K562 (cell line): ENCODE data around the gene RPL27A. TPM values are rescaled to one million over a fixed set of nuclear protein-coding genes. Genes with fewer than 3 reads are reported as not detected.

Source experiments
- ATAC-seq: fragments of 200-7000 bp; cut with Tn5 transposase; 3 replicates; pipeline ENCODE4 v1.9.1; 2020; ENCODE audit warnings: moderate library complexity
- BruUV-seq: library from RNA; stranded (reverse); fragments of 400-500 nt; replicated peaks from 2 replicates; lab custom pipeline; 2021; lab: Mats Ljungman, UMichigan
- CTCF ChIA-PET: fragments of 300-600 bp; formaldehyde crosslinking; extraction: SDS; loops from one replicate; lab custom pipeline; 2021; ENCODE audit warnings: low intra/inter-chr PET ratio; lab: Yijun Ruan, JAX
- POLR2A ChIA-PET: fragments of 300-600, 350-650 bp; sonication (Branson Sonifier 250); formaldehyde crosslinking; extraction: SDS; loops from one replicate; lab custom pipeline; 2021; ENCODE audit warnings: antibody characterized with exemption, inconsistent platforms; lab: Yijun Ruan, JAX
- DNase-seq, 4 experiments: peaks; one replicate each; pipeline versions ENCODE4 v3.0.0 to v3.0.0-alpha.2; 2011 to 2018; ENCODE audit warnings: low spot score in 3 of 4, mixed read lengths in 3 of 4; ENCODE audit errors: extremely low read depth in 1 of 4
- FAIRE-seq: peaks from 2 replicates; lab custom pipeline; 2011; peaks lifted over from hg19 to GRCh38; lab: Jason Lieb, UNC
- H2AFZ ChIP-seq: 2 replicates; pipeline ENCODE4 v1.6.0; 2011; ENCODE audit warnings: low read depth, low read length, control low read depth, inconsistent platforms
- H3K27ac ChIP-seq: fragments of 200-600 bp; 3 replicates; pipeline ENCODE4 v1.8.0; 2011; ENCODE audit warnings: low read depth, mild to moderate bottlenecking, control low read depth, inconsistent platforms, low read length, moderate library complexity, mixed read lengths; ENCODE audit errors: extremely low read depth
- H3K27me3 ChIP-seq, 2 experiments: fragments of 300-600 bp in 1 of 2; 2 replicates in 1 of 2; 3 replicates in 1 of 2; pipeline versions ENCODE4 v1.6.0 to v1.8.0; 2011; ENCODE audit warnings: inconsistent platforms in 2 of 2, low read length in 2 of 2, mild to moderate bottlenecking in 1 of 2, mixed read lengths in 1 of 2, moderate library complexity in 1 of 2; ENCODE audit not compliant: control insufficient read depth in 2 of 2, insufficient read depth in 2 of 2
- H3K36me3 ChIP-seq: fragments of 300-600 bp; 3 replicates; pipeline ENCODE4 v1.8.0; 2011; ENCODE audit warnings: mild to moderate bottlenecking, low read length, inconsistent platforms; ENCODE audit not compliant: control insufficient read depth, insufficient read depth
- H3K4me1 ChIP-seq, 2 experiments: fragments of 200-600 bp in 1 of 2; replicated peaks in 1 of 2; 2 replicates in 1 of 2; 3 replicates in 1 of 2; pipeline versions ENCODE4 v1.5.1 to v1.8.0; 2011; ENCODE audit warnings: inconsistent platforms in 2 of 2, low read length in 2 of 2, mild to moderate bottlenecking in 1 of 2, mixed read lengths in 1 of 2, moderate library complexity in 1 of 2; ENCODE audit not compliant: control insufficient read depth in 2 of 2, insufficient read depth in 2 of 2
- H3K4me2 ChIP-seq: 2 replicates; pipeline ENCODE4 v1.6.1; 2011; ENCODE audit warnings: low read length, control low read depth, inconsistent platforms, mixed read lengths; ENCODE audit not compliant: insufficient read depth
- H3K4me3 ChIP-seq: fragments of 200-600 bp; sonication (generic), shearing (Covaris generic); 2 replicates; pipeline ENCODE4 v1.5.1; 2016; ENCODE audit warnings: control low read depth, inconsistent platforms
- H3K79me2 ChIP-seq: fragments of 200-600 bp; 3 replicates; pipeline ENCODE4 v1.8.0; 2011; ENCODE audit warnings: low read length, inconsistent platforms; ENCODE audit not compliant: control insufficient read depth, insufficient read depth
- H3K9ac ChIP-seq, 2 experiments: 2 replicates each; pipeline versions ENCODE4 v1.6.0 to v1.6.1; 2011; ENCODE audit warnings: low read depth in 2 of 2, low read length in 2 of 2, control low read depth in 1 of 2, inconsistent platforms in 1 of 2, mild to moderate bottlenecking in 1 of 2, mixed read lengths in 1 of 2; ENCODE audit not compliant: insufficient read depth in 1 of 2
- H3K9me1 ChIP-seq: one replicate; pipeline ENCODE4 v1.6.0; 2011; ENCODE audit warnings: inconsistent platforms, mild to moderate bottlenecking, low read length, moderate library complexity; ENCODE audit not compliant: control insufficient read depth, insufficient read depth
- H3K9me3 ChIP-seq: replicated peaks from 2 replicates; pipeline ENCODE4 v1.5.1; 2011; ENCODE audit warnings: low read depth, low read length, inconsistent platforms; ENCODE audit not compliant: control insufficient read depth, insufficient read depth
- H4K20me1 ChIP-seq: replicated peaks from 2 replicates; pipeline ENCODE4 v1.6.1; 2011; ENCODE audit warnings: low read length, inconsistent platforms, mixed read lengths; ENCODE audit not compliant: control insufficient read depth, insufficient read depth
- CEBPG ChIP-seq, 3 experiments: fragments of 200-800 bp in 1 of 3; sonication (Bioruptor generic) in 1 of 3; sonication (generic) in 1 of 3; formaldehyde crosslinking in 1 of 3; IDR thresholded peaks in 2 of 3; conservative IDR thresholded peaks in 1 of 3; 2 replicates each; pipeline versions ENCODE4 v1.6.1 to v1.8.0; 2016 to 2022; ENCODE audit warnings: missing compliant biosample characterization in 2 of 3, missing genetic modification characterization in 2 of 3, mild to moderate bottlenecking in 1 of 3, missing genetic modification reagents in 1 of 3
- MEF2A ChIP-seq: IDR thresholded peaks from 2 replicates; pipeline ENCODE4 v1.6.1; 2011; ENCODE audit warnings: low read depth, mild to moderate bottlenecking, low read length, moderate library complexity; ENCODE audit not compliant: control insufficient read depth
- SOX6 ChIP-seq: fragments of 450-650 bp; IDR thresholded peaks from 2 replicates; pipeline ENCODE4 v1.6.1; 2014; ENCODE audit warnings: mild to moderate bottlenecking
- ZNF512 ChIP-seq: IDR thresholded peaks from 2 replicates; pipeline ENCODE4 v1.6.1; 2016; ENCODE audit warnings: missing genetic modification characterization, missing compliant biosample characterization
- WGBS: fragments of 100-300 bp; shearing (Covaris generic); methylation state at CpG from one replicate; pipeline ENCODE4 v1.1.6; 2016; ENCODE audit warnings: low coverage, mixed read lengths; ENCODE audit not compliant: insufficient coverage; ENCODE audit errors: missing lambda C conversion rate; 5-methylcytosine and 5-hydroxymethylcytosine counted together
- in situ Hi-C: fragments of 300-500 bp; cut with MboI; formaldehyde crosslinking; loops from 4 replicates; pipeline ENCODE4 v1.15.0; 2018; ENCODE audit warnings: inconsistent platforms, mixed read lengths
- intact Hi-C: fragments of 100-400 bp; cut with micrococcal nuclease; formaldehyde crosslinking; loops from 2 replicates; pipeline ENCODE4 v1.14.2; 2022
- polyA plus RNA-seq, 8 experiments: library from polyadenylated mRNA; depleted of rRNA in 4 of 8; stranded (reverse) in 5 of 8; unstranded in 3 of 8; fragments of >200 nt; fragmentation: Nextera tagmentation in 2 of 8; fragmentation: Illumina TruSeq in 1 of 8; extraction: Ambion mirVana in 2 of 8; extraction: Trizol in 1 of 8; gene quantifications; 2 replicates each; pipeline versions ENCODE4 v1.2.1 to v1.2.3, GENCODE V29; 2011 to 2014; ENCODE audit warnings: inconsistent platforms in 1 of 8, missing spikeins in 1 of 8
- total RNA-seq, 7 experiments: library from RNA; depleted of rRNA in 6 of 7; stranded (reverse); fragments of >200 nt in 6 of 7; fragmentation: Illumina TruSeq in 2 of 7; extraction: Trizol in 2 of 7; gene quantifications; 2 replicates each; pipeline versions ENCODE4 v1.2.1 to v1.2.3, GENCODE V29; 2011 to 2021; ENCODE audit warnings: low replicate concordance in 1 of 7

The RPL27A gene
- total and polyA plus RNA-seq, 9 of the 15 experiments (the other 6 are each of a cell fraction or from before 2014, with no cell fraction given), result 790 to 4,241 (median 2,267) TPM

- Histone ChIP-seq H3K36me3 (no peaks in the 10 kb centered on the region), H4K20me1 (no peaks in the 10 kb centered on the region), H3K4me3 (no peak overlapping the region), H3K4me2 (no peak overlapping the region), H3K4me1 (no peaks in the 10 kb centered on the region), H2AFZ (no peak overlapping the region), H3K9me3 (no peaks in the 10 kb centered on the region), H3K9me1 (no peaks in the 10 kb centered on the region), H3K9ac (no peak overlapping the region), H3K27me3 (no peaks in the 10 kb centered on the region), H3K79me2 (no peaks in the 10 kb centered on the region), H3K27ac (no peak overlapping the region)
- TF ChIP-seq ZNF512 (tag) (no peak), SOX6 (peak; percentile 55; the same call in 1 of the 2 replicates), CEBPG (CRISPR knock-in tag; IDR thresholded peaks at IDR 0.05) (no peak), CEBPG (tag; conservative IDR thresholded peaks at IDR 0.05 in 1 of 2, IDR thresholded peaks at IDR 0.05 in 1 of 2) (peak in 1 of 2 experiments; percentile 90; a peak in 2 of 4 replicates), MEF2A (no peak)
- in situ Hi-C loops, result no loop called here
- intact Hi-C loops, result no loop called here
- ATAC-seq (no peak), DNase-seq (no peak), FAIRE-seq (no peak)
- CTCF ChIA-PET, result no interaction called here
- POLR2A ChIA-PET, result no interaction called here
- BruUV-seq, result no TSS peak
- 48% methylated on average over 4 of the region's 4 CpGs for WGBS
Measured at GRCh38 chr11:8654503-8654902, 28.1 kb upstream of the RPL27A start.
